Measurements from ENCODE around the gene LRBA. TPM values are rescaled to one million over a fixed set of nuclear protein-coding genes. Genes with fewer than 3 reads are reported as not detected.

LRBA gene
- total and polyA plus RNA-seq, 9 of the 15 experiments (the other 6 are each of a cell fraction or from before 2014, with no cell fraction given) = 24.2 to 88.7 (median 59.7) TPM

- Histone ChIP-seq H3K9ac (ENCODE audit: insufficient read depth in 1 of 2, low read depth in 2 of 2, low read length in 2 of 2) (no peak overlapping the region), H3K27me3 (ENCODE audit: control insufficient read depth in 2 of 2, insufficient read depth in 2 of 2, low read length in 2 of 2) (no peaks in the 10 kb centered on the region), H3K4me3 (no peak overlapping the region), H3K4me2 (ENCODE audit: insufficient read depth, low read length) (no peak overlapping the region), H4K20me1 (replicated peaks; ENCODE audit: control insufficient read depth, insufficient read depth, low read length) (no peaks in the 10 kb centered on the region), H3K79me2 (ENCODE audit: control insufficient read depth, insufficient read depth, low read length) (no peaks in the 10 kb centered on the region), H3K4me1 (replicated peaks in 1 of 2; ENCODE audit: control insufficient read depth in 2 of 2, insufficient read depth in 2 of 2, low read length in 2 of 2) (no peaks in the 10 kb centered on the region), H3K9me3 (replicated peaks; ENCODE audit: control insufficient read depth, insufficient read depth, low read depth, low read length) (no peaks in the 10 kb centered on the region), H2AFZ (ENCODE audit: low read depth, low read length) (no peak overlapping the region), H3K27ac (ENCODE audit: extremely low read depth, low read depth, low read length) (no peak overlapping the region), H3K36me3 (ENCODE audit: control insufficient read depth, insufficient read depth, low read length) (no peaks in the 10 kb centered on the region), H3K9me1 (ENCODE audit: control insufficient read depth, insufficient read depth, low read length) (no peaks in the 10 kb centered on the region)
- no peak for FAIRE-seq
- POLR2A ChIA-PET = no interaction called here
- BruUV-seq (replicated peaks) = no TSS peak
- in situ Hi-C loops (cut with MboI) = no loop called here
- intact Hi-C loops (cut with micrococcal nuclease) = no loop called here
- 69% methylated on average over 2 of the region's 2 CpGs for WGBS (ENCODE audit: insufficient coverage, low coverage, missing lambda C conversion rate)
- ATAC-seq = no peak
- CTCF ChIA-PET (ENCODE audit: low intra/inter-chr PET ratio) = no interaction called here
- DNase-seq (ENCODE audit: extremely low read depth in 1 of 4, low spot score in 3 of 4) = no peak
- TF ChIP-seq CSDE1 (IDR thresholded peaks at IDR 0.05) (no peak), MCM3 (IDR thresholded peaks at IDR 0.05) (no peak), ZNF395 (CRISPR knock-in tag; IDR thresholded peaks at IDR 0.05) (no peak), SMARCA4 (IDR thresholded peaks at IDR 0.05) (no peak), CGGBP1 (CRISPR knock-in tag; IDR thresholded peaks at IDR 0.05) (no peak), AFF4 (CRISPR knock-in tag; IDR thresholded peaks at IDR 0.05) (no peak), ZNF589 (CRISPR knock-in tag; IDR thresholded peaks at IDR 0.05; ENCODE audit: low read depth) (no peak), CC2D1A (IDR thresholded peaks at IDR 0.05) (no peak), CREB5 (CRISPR knock-in tag; IDR thresholded peaks at IDR 0.05) (no peak), IFI16 (CRISPR knock-in tag; IDR thresholded peaks at IDR 0.05) (no peak), ZBTB5 (IDR thresholded peaks at IDR 0.05) (no peak), NR2F6 (CRISPR knock-in tag; IDR thresholded peaks at IDR 0.05) (no peak)
Observed at GRCh38 chr4:150714462-150715438, 300.3 kb downstream of the LRBA start.

Data from K562 (cell line).